Activated CD4-positive, alpha-beta memory T cell treated with anti-CD3 and anti-CD28 coated beads for 36 hours (primary cell): ENCODE measurements around the gene MAPK8IP3. TPM values are rescaled to one million over a fixed set of nuclear protein-coding genes. Genes with fewer than 3 reads are reported as not detected.

Experiments
- CTCF ChIA-PET: fragments of 350-600 bp; sonication (Branson Sonifier 250); formaldehyde crosslinking; loops from one replicate; lab custom pipeline; 2021; ENCODE audit warnings: antibody characterized with exemption, inconsistent platforms; lab: Charles Lee
- POLR2A ChIA-PET: fragments of 350-600 bp; sonication (Branson Sonifier 250); formaldehyde crosslinking; loops from one replicate; lab custom pipeline; 2021; ENCODE audit warnings: antibody characterized with exemption; lab: Charles Lee
- DNase-seq: peaks from one replicate; pipeline ENCODE4 v3.0.0-alpha.2; 2020
- H3K27ac Mint-ChIP-seq: one replicate; pipeline ENCODE4 v1.8.0; 2021; ENCODE audit warnings: mixed read lengths
- H3K27me3 Mint-ChIP-seq: one replicate; pipeline ENCODE4 v1.8.0; 2021; ENCODE audit warnings: mixed read lengths
- H3K36me3 Mint-ChIP-seq: one replicate; pipeline ENCODE4 v1.8.0; 2021; ENCODE audit warnings: mixed read lengths
- H3K4me1 Mint-ChIP-seq: one replicate; pipeline ENCODE4 v1.8.0; 2021; ENCODE audit warnings: low read depth, mixed read lengths
- H3K4me3 Mint-ChIP-seq: one replicate; pipeline ENCODE4 v1.8.0; 2021; ENCODE audit warnings: mild to moderate bottlenecking, mixed read lengths
- H3K9me3 Mint-ChIP-seq: one replicate; pipeline ENCODE4 v1.8.0; 2021; ENCODE audit warnings: mixed read lengths
- intact Hi-C: fragments of 100-400 bp; cut with micrococcal nuclease; formaldehyde crosslinking; loops from one replicate; pipeline ENCODE4 v1.15.1; 2023
- total RNA-seq, 2 experiments: library from RNA; stranded (reverse); gene quantifications; one replicate each; pipeline ENCODE4 v1.2.3, GENCODE V29; 2021

MAPK8IP3 gene
- total RNA-seq, 2 experiments from 2014 or later: 51.7 to 56.8 TPM

DNA sequence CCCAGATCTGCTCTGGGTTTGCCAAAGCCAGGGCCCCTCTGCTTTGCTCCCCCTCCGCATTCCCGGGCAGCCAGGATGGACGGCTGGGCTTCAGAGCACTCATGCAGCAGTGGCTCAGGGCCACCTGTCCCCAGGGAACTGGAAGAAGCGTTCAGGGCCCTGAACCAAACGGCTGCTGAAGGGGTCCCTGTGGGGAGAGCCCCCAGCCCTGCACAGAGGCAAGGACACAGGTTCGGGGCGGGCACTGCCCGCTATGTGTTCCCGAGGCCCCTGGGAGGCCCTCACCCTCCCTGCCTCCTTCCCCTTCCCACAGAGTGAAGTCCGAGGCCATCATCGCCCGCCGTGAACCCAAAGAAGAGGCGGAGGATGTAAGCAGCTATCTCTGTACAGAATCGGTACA, 54.9 kb downstream of the MAPK8IP3 start:
- no peak for DNase-seq
- Mint-ChIP-seq H3K27ac (no peak overlapping the region), H3K4me3 (no peak overlapping the region), H3K4me1 (peaks cover 9% of the 10 kb centered on the region), H3K36me3 (peaks cover 4% of the 10 kb centered on the region), H3K27me3 (no peaks in the 10 kb centered on the region), H3K9me3 (no peaks in the 10 kb centered on the region)
- ChIA-PET POLR2A (no interaction called here), CTCF (interaction anchor here (1.3 kb wide), 1 partner anchor 37 kb away, joined by 3 read pairs; no protein-coding TSS in a partner anchor)
- intact Hi-C loops: no loop called here

DNA sequence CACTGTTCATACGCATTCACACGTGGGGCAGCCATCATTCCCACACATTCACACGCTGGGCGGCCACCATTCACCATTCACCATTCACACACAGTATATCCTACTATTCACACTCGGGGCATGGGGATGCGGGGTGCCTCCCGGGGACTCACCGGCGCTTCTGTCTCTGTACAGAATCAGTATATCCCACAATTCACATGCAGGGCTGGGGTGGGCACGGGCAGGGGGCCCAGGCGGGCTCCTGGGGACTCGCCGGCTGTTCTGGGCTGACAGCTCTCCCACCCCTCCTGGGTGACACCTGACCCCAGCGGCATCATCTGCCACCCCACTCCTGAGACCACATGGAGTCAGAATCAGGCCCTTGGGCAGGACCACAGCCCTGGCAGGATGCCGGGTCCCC, 55.8 kb downstream of the MAPK8IP3 start:
- no peaks in the 10 kb centered on the region for H3K27me3 Mint-ChIP-seq
- DNase-seq: no peak
- H3K27ac Mint-ChIP-seq: no peak overlapping the region
- CTCF ChIA-PET: no interaction called here
- peaks cover 4% of the 10 kb centered on the region for H3K36me3 Mint-ChIP-seq
- intact Hi-C loops: no loop called here
- no peaks in the 10 kb centered on the region for H3K9me3 Mint-ChIP-seq
- no peak overlapping the region for H3K4me3 Mint-ChIP-seq
- peaks cover 7% of the 10 kb centered on the region for H3K4me1 Mint-ChIP-seq
- POLR2A ChIA-PET: no interaction called here

DNA sequence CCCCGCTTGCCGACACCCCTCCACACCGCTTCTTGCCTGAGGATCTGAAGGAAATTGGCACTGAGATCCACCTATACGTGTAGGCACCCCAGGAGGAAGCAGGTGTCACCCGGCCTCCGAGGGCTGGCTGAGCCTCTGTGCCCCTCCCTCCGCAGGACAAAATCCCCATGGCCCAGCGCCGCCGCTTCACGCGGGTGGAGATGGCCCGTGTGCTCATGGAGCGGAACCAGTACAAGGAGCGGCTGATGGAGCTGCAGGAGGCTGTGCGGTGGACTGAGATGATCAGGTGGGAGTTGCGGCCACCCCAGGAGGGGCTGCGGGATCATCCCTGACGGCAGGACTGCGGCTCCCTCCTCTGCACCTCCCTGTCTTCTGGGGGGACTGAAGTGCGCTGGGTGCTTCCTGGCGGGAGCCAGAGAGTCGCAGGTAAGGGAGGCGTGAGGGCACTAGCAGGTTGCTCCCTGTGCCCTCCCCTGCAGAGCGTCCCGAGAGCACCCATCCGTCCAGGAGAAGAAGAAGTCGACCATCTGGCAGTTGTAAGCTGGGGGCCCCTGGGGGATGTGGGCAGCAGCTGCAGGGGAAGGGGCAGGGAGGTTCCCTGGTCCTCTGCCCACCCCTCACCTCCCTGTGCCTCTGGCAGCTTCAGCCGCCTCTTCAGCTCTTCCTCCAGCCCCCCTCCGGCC, 56.3 kb downstream of the MAPK8IP3 start:
- Mint-ChIP-seq H3K36me3 (peaks cover 6% of the 10 kb centered on the region), H3K27ac (no peak overlapping the region), H3K9me3 (no peaks in the 10 kb centered on the region), H3K27me3 (no peaks in the 10 kb centered on the region), H3K4me3 (no peak overlapping the region), H3K4me1 (peaks cover 3% of the 10 kb centered on the region)
- ChIA-PET CTCF (no interaction called here), POLR2A (no interaction called here)
- no peak for DNase-seq
- intact Hi-C loops: no loop called here

DNA sequence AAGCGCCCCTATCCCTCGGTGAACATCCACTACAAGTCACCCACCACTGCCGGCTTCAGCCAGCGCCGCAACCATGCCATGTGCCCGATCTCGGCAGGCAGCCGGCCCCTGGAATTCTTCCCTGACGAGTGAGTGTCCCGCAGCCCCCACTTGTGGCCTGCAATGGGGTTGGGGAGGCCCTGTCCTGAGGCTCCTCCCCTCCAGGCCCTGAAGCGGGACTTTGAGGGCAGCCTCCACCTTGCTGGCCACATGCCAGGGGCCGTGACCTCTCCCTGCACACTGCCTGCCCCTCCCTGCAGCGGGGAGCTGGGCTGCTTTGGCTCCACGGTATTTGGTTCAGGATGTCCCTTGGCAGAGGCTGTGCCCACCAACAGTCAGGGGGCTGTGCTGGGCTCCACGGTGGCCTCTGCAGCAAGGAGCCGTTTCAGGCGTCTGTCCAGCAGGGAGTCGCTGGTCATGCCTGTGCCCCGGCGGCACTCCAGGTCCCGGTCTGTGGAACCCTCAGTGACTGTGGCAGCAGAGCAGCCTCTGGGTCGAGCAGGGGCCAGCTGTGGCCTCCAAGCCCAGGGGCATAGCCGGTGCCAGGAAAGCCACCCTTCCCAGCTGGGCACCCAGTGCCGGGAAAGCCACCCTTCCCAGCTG, 57.0 kb downstream of the MAPK8IP3 start:
- POLR2A ChIA-PET: no interaction called here
- H3K36me3 Mint-ChIP-seq: peaks cover 8% of the 10 kb centered on the region
- H3K9me3 Mint-ChIP-seq: no peaks in the 10 kb centered on the region
- no peak for DNase-seq
- H3K27ac Mint-ChIP-seq: no peak overlapping the region
- CTCF ChIA-PET: no interaction called here
- intact Hi-C loops: no loop called here
- H3K27me3 Mint-ChIP-seq: no peaks in the 10 kb centered on the region
- no peaks in the 10 kb centered on the region for H3K4me1 Mint-ChIP-seq
- no peak overlapping the region for H3K4me3 Mint-ChIP-seq

DNA sequence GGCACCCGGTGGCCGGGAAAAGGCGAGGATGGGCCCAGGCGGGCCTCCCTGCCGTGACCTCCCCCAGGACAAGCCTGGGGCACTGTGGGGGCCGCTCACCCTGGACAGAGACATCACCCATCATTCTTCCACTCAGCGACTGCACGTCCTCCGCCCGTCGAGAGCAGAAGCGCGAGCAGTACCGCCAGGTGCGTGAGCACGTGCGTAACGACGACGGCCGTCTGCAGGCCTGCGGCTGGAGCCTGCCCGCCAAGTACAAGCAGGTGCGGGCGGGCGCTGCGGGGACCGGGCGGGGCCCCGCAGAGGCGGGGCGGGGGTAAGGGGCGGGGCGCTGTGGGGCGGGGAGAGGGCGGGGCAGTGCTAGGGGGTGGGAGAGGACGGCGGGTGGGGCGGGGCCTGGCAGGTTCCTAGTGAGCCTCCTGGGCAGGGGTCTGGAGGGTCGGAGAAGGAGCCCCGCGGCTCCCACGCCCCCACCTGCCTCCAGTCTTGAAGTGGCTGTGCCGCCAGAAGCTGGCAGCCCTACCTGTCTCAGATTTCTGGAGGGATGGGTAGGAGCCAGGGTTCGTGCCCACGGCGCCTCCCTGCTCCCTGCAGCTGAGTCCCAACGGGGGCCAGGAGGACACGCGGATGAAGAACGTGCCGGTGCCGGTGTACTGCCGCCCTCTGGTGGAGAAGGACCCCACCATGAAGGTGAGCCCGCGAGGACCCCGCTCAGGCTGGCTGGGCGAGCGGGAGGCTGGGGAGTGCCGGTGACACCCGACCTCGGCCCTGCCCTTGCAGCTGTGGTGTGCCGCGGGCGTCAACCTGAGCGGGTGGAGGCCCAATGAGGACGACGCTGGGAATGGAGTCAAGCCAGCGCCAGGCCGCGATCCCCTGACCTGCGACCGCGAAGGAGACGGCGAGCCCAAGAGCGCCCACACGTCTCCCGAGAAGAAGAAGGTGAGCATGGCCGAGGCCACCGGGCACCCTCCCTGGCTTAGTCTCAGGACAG, 57.8 kb downstream of the MAPK8IP3 start:
- Mint-ChIP-seq H3K9me3 (no peaks in the 10 kb centered on the region), H3K4me3 (no peak overlapping the region), H3K27ac (no peak overlapping the region), H3K4me1 (no peaks in the 10 kb centered on the region), H3K27me3 (no peaks in the 10 kb centered on the region), H3K36me3 (peaks cover 10% of the 10 kb centered on the region)
- DNase-seq: no peak
- CTCF ChIA-PET: interaction anchor here (1.2 to 1.6 kb wide), 2 partner anchors 19 to 58 kb away, joined by 3 to 4 read pairs; partner anchors contain the start of genes MAPK8IP3, NUBP2 and SPSB3
- intact Hi-C loops: no loop called here
- POLR2A ChIA-PET: interaction anchor here (1.2 kb wide), 1 partner anchor 18 kb away, joined by 3 read pairs; the partner anchor contains the start of gene SPSB3

DNA sequence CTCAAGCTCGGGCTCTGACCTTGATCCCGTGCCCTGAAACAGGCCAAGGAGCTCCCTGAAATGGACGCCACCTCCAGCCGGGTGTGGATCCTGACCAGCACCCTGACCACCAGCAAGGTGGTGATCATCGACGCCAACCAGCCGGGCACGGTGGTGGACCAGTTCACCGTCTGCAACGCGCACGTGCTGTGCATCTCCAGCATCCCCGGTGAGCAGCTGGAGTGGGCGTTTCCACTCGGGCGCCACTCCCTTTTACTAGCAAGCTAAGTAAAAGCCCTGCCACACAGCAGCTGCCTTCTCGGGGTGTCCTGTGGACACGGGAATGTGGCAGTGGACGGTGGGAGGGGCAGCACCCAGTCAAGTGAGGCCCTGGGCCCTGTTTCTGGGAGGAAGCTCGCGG, 59.0 kb downstream of the MAPK8IP3 start:
- H3K36me3 Mint-ChIP-seq: peaks cover 10% of the 10 kb centered on the region
- H3K9me3 Mint-ChIP-seq: no peaks in the 10 kb centered on the region
- no peak overlapping the region for H3K4me3 Mint-ChIP-seq
- intact Hi-C loops: no loop called here
- H3K27me3 Mint-ChIP-seq: no peaks in the 10 kb centered on the region
- POLR2A ChIA-PET: interaction anchor here (1.2 kb wide), 1 partner anchor 17 kb away, joined by 3 read pairs; the partner anchor contains the start of gene SPSB3
- no peak overlapping the region for H3K27ac Mint-ChIP-seq
- no peak for DNase-seq
- CTCF ChIA-PET: interaction anchor here (1.2 to 1.6 kb wide), 2 partner anchors 18 to 59 kb away, joined by 3 to 4 read pairs; partner anchors contain the start of genes MAPK8IP3, NUBP2 and SPSB3
- H3K4me1 Mint-ChIP-seq: peaks cover under 1% of the 10 kb centered on the region

DNA sequence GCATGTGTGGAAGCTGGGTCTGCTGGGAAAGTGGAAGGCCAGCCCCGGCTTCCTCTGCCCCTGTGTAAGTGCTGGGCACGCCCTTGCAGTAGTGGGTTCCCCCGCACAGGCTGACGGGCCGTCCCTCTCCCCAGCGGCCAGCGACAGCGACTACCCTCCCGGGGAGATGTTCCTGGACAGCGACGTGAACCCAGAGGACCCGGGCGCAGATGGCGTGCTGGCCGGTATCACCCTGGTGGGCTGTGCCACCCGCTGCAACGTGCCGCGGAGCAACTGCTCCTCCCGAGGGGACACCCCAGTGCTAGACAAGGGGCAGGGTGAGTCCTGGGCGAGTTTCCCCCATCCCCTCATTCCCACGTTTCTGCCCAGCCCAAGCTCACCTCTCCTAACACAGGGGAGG, 59.8 kb downstream of the MAPK8IP3 start:
- Mint-ChIP-seq H3K36me3 (peaks cover 17% of the 10 kb centered on the region), H3K4me3 (no peak overlapping the region), H3K4me1 (peaks cover 3% of the 10 kb centered on the region), H3K27ac (no peak overlapping the region), H3K9me3 (no peaks in the 10 kb centered on the region), H3K27me3 (no peaks in the 10 kb centered on the region)
- ChIA-PET CTCF (no interaction called here), POLR2A (no interaction called here)
- DNase-seq: no peak
- intact Hi-C loops: no loop called here

DNA sequence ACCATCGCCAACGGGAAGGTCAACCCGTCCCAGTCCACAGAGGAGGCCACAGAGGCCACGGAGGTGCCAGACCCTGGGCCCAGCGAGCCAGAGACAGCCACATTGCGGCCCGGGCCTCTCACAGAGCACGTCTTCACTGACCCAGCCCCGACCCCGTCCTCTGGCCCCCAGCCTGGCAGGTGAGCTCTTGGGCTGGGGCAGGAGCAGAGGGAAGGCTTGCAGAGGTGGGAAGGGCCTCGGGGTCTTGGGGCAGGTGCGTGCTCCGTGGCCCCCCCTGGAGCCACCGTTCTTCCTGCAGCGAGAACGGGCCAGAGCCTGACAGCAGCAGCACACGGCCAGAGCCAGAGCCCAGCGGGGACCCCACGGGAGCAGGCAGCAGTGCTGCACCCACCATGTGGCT, 60.2 kb downstream of the MAPK8IP3 start:
- Mint-ChIP-seq H3K36me3 (peaks cover 14% of the 10 kb centered on the region), H3K4me1 (peaks cover 3% of the 10 kb centered on the region), H3K27me3 (no peaks in the 10 kb centered on the region), H3K4me3 (no peak overlapping the region), H3K9me3 (no peaks in the 10 kb centered on the region), H3K27ac (no peak overlapping the region)
- ChIA-PET CTCF (no interaction called here), POLR2A (no interaction called here)
- DNase-seq: no peak
- intact Hi-C loops: no loop called here

DNA sequence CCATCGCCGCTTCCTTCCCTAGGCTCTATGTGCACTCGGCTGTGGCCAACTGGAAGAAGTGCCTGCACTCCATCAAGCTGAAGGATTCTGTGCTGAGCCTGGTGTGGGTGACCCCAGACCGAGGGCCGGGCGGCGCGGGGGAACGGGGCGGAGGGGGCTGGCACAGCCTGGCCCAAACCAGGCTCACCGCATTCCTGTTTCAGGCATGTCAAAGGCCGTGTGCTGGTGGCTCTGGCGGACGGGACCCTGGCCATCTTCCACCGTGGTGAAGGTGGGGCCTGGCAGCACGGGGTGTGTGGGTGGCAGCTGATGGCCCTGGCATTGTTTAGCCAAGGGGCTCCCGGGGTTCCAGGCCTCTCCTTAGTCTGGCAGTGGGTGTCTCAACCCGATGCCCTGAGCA, 60.7 kb downstream of the MAPK8IP3 start:
- no peak for DNase-seq
- Mint-ChIP-seq H3K27me3 (no peaks in the 10 kb centered on the region), H3K4me3 (no peak overlapping the region), H3K4me1 (peaks cover 3% of the 10 kb centered on the region), H3K9me3 (no peaks in the 10 kb centered on the region), H3K27ac (no peak overlapping the region), H3K36me3 (peaks cover 13% of the 10 kb centered on the region)
- CTCF ChIA-PET: no interaction called here
- intact Hi-C loops: no loop called here
- POLR2A ChIA-PET: no interaction called here

DNA sequence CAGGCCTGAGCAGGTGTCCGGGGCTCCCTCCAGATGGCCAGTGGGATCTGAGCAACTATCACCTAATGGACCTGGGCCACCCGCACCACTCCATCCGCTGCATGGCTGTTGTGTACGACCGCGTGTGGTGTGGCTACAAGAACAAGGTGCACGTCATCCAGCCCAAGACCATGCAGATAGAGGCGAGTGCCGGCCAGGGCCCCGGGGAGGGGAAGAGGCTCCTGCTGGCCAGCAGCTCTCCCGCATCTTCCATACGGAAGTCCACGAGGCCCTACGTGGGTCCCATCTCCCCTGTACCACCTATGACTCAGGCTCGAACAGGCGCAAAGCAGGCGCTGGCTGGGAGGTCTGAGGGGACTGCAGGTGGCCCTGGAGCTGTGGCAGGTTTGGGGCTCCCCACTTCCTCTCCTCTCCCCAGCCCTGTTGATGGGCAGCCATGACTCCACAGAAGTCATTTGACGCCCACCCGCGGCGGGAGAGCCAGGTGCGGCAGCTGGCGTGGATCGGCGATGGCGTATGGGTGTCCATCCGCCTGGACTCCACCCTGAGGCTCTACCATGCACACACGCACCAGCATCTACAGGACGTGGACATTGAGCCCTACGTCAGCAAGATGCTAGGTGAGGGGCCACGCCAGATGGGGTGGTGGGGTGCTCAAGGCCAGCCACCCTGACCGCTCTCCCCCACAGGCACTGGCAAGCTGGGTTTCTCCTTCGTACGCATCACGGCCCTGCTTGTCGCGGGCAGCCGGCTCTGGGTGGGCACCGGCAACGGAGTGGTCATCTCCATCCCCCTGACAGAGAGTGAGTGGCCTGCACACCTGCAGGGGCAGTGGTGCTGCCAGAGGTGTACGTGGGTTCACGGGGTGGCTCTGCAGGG, 61.4 kb downstream of the MAPK8IP3 start:
- Mint-ChIP-seq H3K4me3 (no peak overlapping the region), H3K36me3 (peaks cover 20% of the 10 kb centered on the region), H3K4me1 (peaks cover 3% of the 10 kb centered on the region), H3K27ac (no peak overlapping the region), H3K27me3 (no peaks in the 10 kb centered on the region), H3K9me3 (no peaks in the 10 kb centered on the region)
- CTCF ChIA-PET: no interaction called here
- POLR2A ChIA-PET: interaction anchor here (0.6 kb wide), 1 partner anchor 445 kb away, joined by 4 read pairs; no protein-coding TSS in a partner anchor
- no peak for DNase-seq
- intact Hi-C loops: no loop called here

DNA sequence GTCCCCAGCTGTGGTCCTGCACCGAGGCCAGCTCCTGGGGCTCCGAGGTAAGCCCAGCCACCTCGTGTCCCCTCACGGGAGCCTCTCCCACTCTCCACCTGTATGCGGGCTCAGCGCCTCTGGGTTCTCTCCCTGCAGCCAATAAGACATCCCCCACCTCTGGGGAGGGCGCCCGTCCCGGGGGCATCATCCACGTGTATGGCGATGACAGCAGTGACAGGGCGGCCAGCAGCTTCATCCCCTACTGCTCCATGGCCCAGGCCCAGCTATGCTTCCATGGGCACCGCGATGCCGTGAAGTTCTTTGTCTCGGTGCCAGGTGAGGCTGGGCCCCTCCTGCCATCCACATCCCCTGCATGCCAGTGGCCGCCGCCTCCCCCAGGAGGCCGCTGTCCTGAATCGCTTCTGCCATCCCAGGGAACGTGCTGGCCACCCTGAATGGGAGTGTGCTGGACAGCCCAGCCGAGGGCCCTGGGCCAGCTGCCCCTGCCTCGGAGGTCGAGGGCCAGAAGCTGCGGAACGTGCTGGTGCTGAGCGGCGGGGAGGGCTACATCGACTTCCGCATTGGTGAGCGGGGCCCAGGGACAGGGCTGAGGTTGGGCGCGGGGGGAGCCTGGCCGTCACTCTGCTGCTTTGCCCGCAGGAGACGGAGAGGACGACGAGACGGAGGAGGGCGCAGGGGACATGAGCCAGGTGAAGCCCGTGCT, 62.2 kb downstream of the MAPK8IP3 start:
- ChIA-PET POLR2A (interaction anchor here (5.3 kb wide), 1 partner anchor 13 kb away, joined by 56 read pairs; the partner anchor contains the start of genes NUBP2 and SPSB3), CTCF (no interaction called here)
- Mint-ChIP-seq H3K27me3 (no peaks in the 10 kb centered on the region), H3K27ac (no peak overlapping the region), H3K4me3 (no peak overlapping the region), H3K9me3 (no peaks in the 10 kb centered on the region), H3K4me1 (peaks cover 3% of the 10 kb centered on the region), H3K36me3 (peaks cover 21% of the 10 kb centered on the region)
- intact Hi-C loops: no loop called here
- DNase-seq: no peak
